Nephron (organoid): ENCODE data around the gene MAPKAP1.

Experiments used
- H3K27ac Mint-ChIP-seq, 3 experiments: 2 replicates each; pipeline ENCODE4 v1.8.0; 2020; ENCODE audit warnings: mixed read lengths in 3 of 3, mild to moderate bottlenecking in 2 of 3, moderate library complexity in 1 of 3
- H3K27me3 Mint-ChIP-seq: 2 replicates; pipeline ENCODE4 v1.8.0; 2021; ENCODE audit warnings: low read depth, mild to moderate bottlenecking, moderate library complexity, mixed read lengths
- H3K36me3 Mint-ChIP-seq: 2 replicates; pipeline ENCODE4 v1.8.0; 2020; ENCODE audit warnings: low read depth, mixed read lengths
- H3K4me1 Mint-ChIP-seq: 2 replicates; pipeline ENCODE4 v1.8.0; 2020; ENCODE audit warnings: mixed read lengths
- H3K4me3 Mint-ChIP-seq, 3 experiments: 2 replicates each; pipeline ENCODE4 v1.8.0; 2020; ENCODE audit warnings: mild to moderate bottlenecking in 3 of 3, mixed read lengths in 3 of 3, moderate library complexity in 2 of 3
- H3K9me3 Mint-ChIP-seq: 2 replicates; pipeline ENCODE4 v1.8.0; 2020; ENCODE audit warnings: mixed read lengths
- CTCF ChIP-seq, 3 experiments: fragments of 200-600 bp; sonication (generic); IDR thresholded peaks; one replicate each; pipeline ENCODE4 v1.5.0; 2021; ENCODE audit warnings: antibody characterized with exemption in 3 of 3; ENCODE audit not compliant: unreplicated experiment in 3 of 3

Gene MAPKAP1

GRCh38 chr9:125538092-125538473, 168.9 kb downstream of the MAPKAP1 start:
- no peak for TF ChIP-seq CTCF (IDR thresholded peaks at IDR 0.05; ENCODE audit: unreplicated experiment in 3 of 3)
- H3K36me3 Mint-ChIP-seq, result peaks cover 20% of the 10 kb centered on the region
- H3K4me1 Mint-ChIP-seq, result peaks cover 35% of the 10 kb centered on the region
- no peak overlapping the region for H3K4me3 Mint-ChIP-seq
- no peaks in the 10 kb centered on the region for H3K9me3 Mint-ChIP-seq
- H3K27ac Mint-ChIP-seq, result peak overlapping the region; percentile 10 to 76 (median 72)
- H3K27me3 Mint-ChIP-seq, result no peaks in the 10 kb centered on the region

- Mint-ChIP-seq H3K27me3 (no peaks in the 10 kb centered on the region), H3K4me1 (peaks cover 30% of the 10 kb centered on the region), H3K27ac (peak overlapping the region; percentile 10 to 76 (median 72))
These were observed 169.4 kb downstream of the MAPKAP1 start for GRCh38 chr9:125537442-125538091.

GRCh38 chr9:125536776-125537175, 170.2 kb downstream of the MAPKAP1 start:
- Mint-ChIP-seq H3K36me3 (peaks cover 14% of the 10 kb centered on the region), H3K4me3 (no peak overlapping the region), H3K9me3 (no peaks in the 10 kb centered on the region), H3K27me3 (no peaks in the 10 kb centered on the region), H3K4me1 (peaks cover 24% of the 10 kb centered on the region), H3K27ac (no peak overlapping the region)
- no peak for TF ChIP-seq CTCF (IDR thresholded peaks at IDR 0.05; ENCODE audit: unreplicated experiment in 3 of 3)

More at GRCh38 chr9:125537442-125538091, 169.4 kb downstream of the MAPKAP1 start:
- Mint-ChIP-seq H3K4me3 (no peak overlapping the region), H3K36me3 (peaks cover 16% of the 10 kb centered on the region), H3K9me3 (no peaks in the 10 kb centered on the region)
- TF ChIP-seq CTCF (IDR thresholded peaks at IDR 0.05; ENCODE audit: unreplicated experiment in 3 of 3), result no peak

- H3K4me3 Mint-ChIP-seq, result no peak overlapping the region
- H3K36me3 Mint-ChIP-seq, result peaks cover 11% of the 10 kb centered on the region
- H3K27me3 Mint-ChIP-seq, result no peaks in the 10 kb centered on the region
- H3K27ac Mint-ChIP-seq, result no peak overlapping the region
- TF ChIP-seq CTCF (IDR thresholded peaks at IDR 0.05; ENCODE audit: unreplicated experiment in 3 of 3), result no peak
- no peaks in the 10 kb centered on the region for H3K9me3 Mint-ChIP-seq
- peaks cover 21% of the 10 kb centered on the region for H3K4me1 Mint-ChIP-seq
These were observed 170.7 kb downstream of the MAPKAP1 start for GRCh38 chr9:125536167-125536772.

GRCh38 chr9:125534971-125535701, 171.9 kb downstream of the MAPKAP1 start:
- H3K4me1 Mint-ChIP-seq, result peaks cover 19% of the 10 kb centered on the region
- no peak overlapping the region for H3K27ac Mint-ChIP-seq
- no peak overlapping the region for H3K4me3 Mint-ChIP-seq
- TF ChIP-seq CTCF (IDR thresholded peaks at IDR 0.05; ENCODE audit: unreplicated experiment in 3 of 3), result no peak
- peaks cover 7% of the 10 kb centered on the region for H3K36me3 Mint-ChIP-seq
- H3K27me3 Mint-ChIP-seq, result no peaks in the 10 kb centered on the region
- H3K9me3 Mint-ChIP-seq, result no peaks in the 10 kb centered on the region
